ENCODE results near the gene PTPRM. TPM values are rescaled to one million over a fixed set of nuclear protein-coding genes. Genes with fewer than 3 reads are reported as not detected.

The PTPRM gene
- total RNA-seq, 1 experiment from 2014 or later: 6.2 TPM

DNA sequence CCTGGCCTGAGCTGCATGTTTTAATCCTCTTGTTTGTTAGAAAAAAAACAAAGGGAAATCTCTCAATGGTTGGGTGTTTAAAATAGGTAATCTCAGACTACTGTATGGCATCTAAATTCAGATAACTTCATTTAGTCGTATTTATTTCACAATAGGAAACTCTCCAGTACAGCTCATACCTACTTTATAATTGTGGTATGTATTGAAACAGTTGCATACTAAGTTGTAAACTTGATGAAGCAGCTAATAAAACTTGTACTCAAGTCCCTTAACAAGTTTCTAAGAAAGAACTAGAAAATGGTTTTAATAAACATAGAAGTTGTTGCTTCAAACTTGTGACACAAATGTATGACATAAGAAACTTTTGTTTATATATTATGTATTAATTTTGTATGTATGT is 334.5 kb downstream of the PTPRM start:
- H3K79me2 ChIP-seq (ENCODE audit: insufficient read depth, low read length): no peaks in the 10 kb centered on the region
- H3K27me3 ChIP-seq (ENCODE audit: insufficient read depth, low read length): no peaks in the 10 kb centered on the region
- H4K5ac ChIP-seq (ENCODE audit: insufficient read length, low read depth, low read length): no peak overlapping the region
- TF ChIP-seq, protein P1, sequence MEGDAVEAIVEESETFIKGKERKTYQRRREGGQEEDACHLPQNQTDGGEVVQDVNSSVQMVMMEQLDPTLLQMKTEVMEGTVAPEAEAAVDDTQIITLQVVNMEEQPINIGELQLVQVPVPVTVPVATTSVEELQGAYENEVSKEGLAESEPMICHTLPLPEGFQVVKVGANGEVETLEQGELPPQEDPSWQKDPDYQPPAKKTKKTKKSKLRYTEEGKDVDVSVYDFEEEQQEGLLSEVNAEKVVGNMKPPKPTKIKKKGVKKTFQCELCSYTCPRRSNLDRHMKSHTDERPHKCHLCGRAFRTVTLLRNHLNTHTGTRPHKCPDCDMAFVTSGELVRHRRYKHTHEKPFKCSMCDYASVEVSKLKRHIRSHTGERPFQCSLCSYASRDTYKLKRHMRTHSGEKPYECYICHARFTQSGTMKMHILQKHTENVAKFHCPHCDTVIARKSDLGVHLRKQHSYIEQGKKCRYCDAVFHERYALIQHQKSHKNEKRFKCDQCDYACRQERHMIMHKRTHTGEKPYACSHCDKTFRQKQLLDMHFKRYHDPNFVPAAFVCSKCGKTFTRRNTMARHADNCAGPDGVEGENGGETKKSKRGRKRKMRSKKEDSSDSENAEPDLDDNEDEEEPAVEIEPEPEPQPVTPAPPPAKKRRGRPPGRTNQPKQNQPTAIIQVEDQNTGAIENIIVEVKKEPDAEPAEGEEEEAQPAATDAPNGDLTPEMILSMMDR (conservative IDR thresholded peaks at IDR 0.05): no peak
- H2AFZ ChIP-seq (ENCODE audit: low read length): no peak overlapping the region
- no peak overlapping the region for H3K56ac ChIP-seq (ENCODE audit: insufficient read length, low read depth, low read length)
- H3K4me1 ChIP-seq (ENCODE audit: insufficient read depth, low read length): no peaks in the 10 kb centered on the region; the same call in 1 of the 2 replicates
- no peaks in the 10 kb centered on the region for H4K20me1 ChIP-seq (ENCODE audit: control insufficient read depth, insufficient read depth, insufficient read length)
- H2AK5ac ChIP-seq (ENCODE audit: insufficient read length, low read length): no peak overlapping the region
- no peaks in the 10 kb centered on the region for H3K79me1 ChIP-seq (ENCODE audit: insufficient read depth, low read depth, low read length, poor library complexity, severe bottlenecking)
- no peak for DNase-seq
- Mint-ChIP-seq H3K27me3 (ENCODE audit: low read depth) (no peaks in the 10 kb centered on the region), H3K4me1 (peaks cover 14 to 22% of the 10 kb centered on the region in 2 experiments), H3K4me3 (no peak overlapping the region), H3K36me3 (ENCODE audit: insufficient read depth in 1 of 3, low read depth in 3 of 3) (no peaks in the 10 kb centered on the region; a peak in 1 of 7 replicates), H3K9me3 (no peaks in the 10 kb centered on the region), H3K27ac (no peak overlapping the region)
- no peak overlapping the region for H3K27ac ChIP-seq (ENCODE audit: insufficient read length, low read depth, low read length)
- no peak overlapping the region for H2BK12ac ChIP-seq (ENCODE audit: insufficient read length, low read depth, low read length)
- H3K9me3 ChIP-seq (ENCODE audit: control insufficient read depth, low read depth, low read length): no peaks in the 10 kb centered on the region
- no CpG with 5 or more reads among the region's 1 CpG for WGBS (ENCODE audit: extremely low coverage, insufficient read length, low lambda C conversion rate)
- no peak overlapping the region for H2BK5ac ChIP-seq (ENCODE audit: insufficient read length, low read length)
- H3K23ac ChIP-seq (ENCODE audit: insufficient read length, low read depth, low read length): no peak overlapping the region
- H3K14ac ChIP-seq (ENCODE audit: insufficient read depth, low read length): no peak overlapping the region
- no peak overlapping the region for H2BK120ac ChIP-seq (ENCODE audit: low read depth, low read length, poor library complexity, severe bottlenecking)
- no peak overlapping the region for H3K9ac ChIP-seq (ENCODE audit: extremely low read depth, insufficient read length, low read length)
- no peak overlapping the region for H2BK15ac ChIP-seq (ENCODE audit: low read depth, low read length)
- H3K23me2 ChIP-seq (ENCODE audit: insufficient read length, low read depth, low read length, poor library complexity, severe bottlenecking): no peaks in the 10 kb centered on the region
- H2BK20ac ChIP-seq (ENCODE audit: low read depth, low read length, poor library complexity, severe bottlenecking): no peak overlapping the region
- H4K8ac ChIP-seq (replicated peaks; ENCODE audit: insufficient read length, low read depth, low read length): no peak overlapping the region
- H3T11ph ChIP-seq (ENCODE audit: low read length): no peak overlapping the region
- no peak overlapping the region for H3K4me2 ChIP-seq (ENCODE audit: insufficient read depth, insufficient read length, low read length)
- H4K91ac ChIP-seq (ENCODE audit: insufficient read length, low read depth, low read length): no peak overlapping the region
- H3K4ac ChIP-seq (ENCODE audit: low read depth, low read length): no peak overlapping the region
- no peak overlapping the region for H3K18ac ChIP-seq (ENCODE audit: insufficient read length, low read depth, low read length)
